Activated B cell treated with CpG ODN at 0.5 μM for 24 hours (primary cell): ENCODE results near the gene PKHD1. TPM values are rescaled to one million over a fixed set of nuclear protein-coding genes. Genes with fewer than 3 reads are reported as not detected.

Source experiments
- ATAC-seq: fragments of 200-7000 bp; cut with Tn5 transposase; one replicate; pipeline ENCODE4 v1.10.0; 2021; ENCODE audit warnings: low read depth, mild to moderate bottlenecking, moderate library complexity
- CTCF ChIA-PET: fragments of 350-600 bp; sonication (Branson Sonifier 250); formaldehyde crosslinking; loops from one replicate; lab custom pipeline; 2021; ENCODE audit warnings: antibody characterized with exemption; lab: Charles Lee
- POLR2A ChIA-PET: fragments of 350-600 bp; sonication (Branson Sonifier 250); formaldehyde crosslinking; loops from one replicate; lab custom pipeline; 2021; ENCODE audit warnings: antibody characterized with exemption; lab: Charles Lee
- DNase-seq: peaks from one replicate; pipeline ENCODE4 v3.0.0; 2022
- H3K27ac Mint-ChIP-seq: one replicate; pipeline ENCODE4 v1.8.0; 2020; ENCODE audit warnings: mixed read lengths
- H3K27me3 Mint-ChIP-seq: one replicate; pipeline ENCODE4 v1.8.0; 2021; ENCODE audit warnings: mixed read lengths
- H3K36me3 Mint-ChIP-seq: one replicate; pipeline ENCODE4 v1.8.0; 2021; ENCODE audit warnings: low read depth, mixed read lengths
- H3K4me1 Mint-ChIP-seq: one replicate; pipeline ENCODE4 v1.8.0; 2021; ENCODE audit warnings: mixed read lengths
- H3K4me3 Mint-ChIP-seq: one replicate; pipeline ENCODE4 v1.8.0; 2020; ENCODE audit warnings: mild to moderate bottlenecking, mixed read lengths
- H3K9me3 Mint-ChIP-seq: one replicate; pipeline ENCODE4 v1.8.0; 2020; ENCODE audit warnings: mixed read lengths
- CTCF ChIP-seq: fragments of 200-600 bp; IDR thresholded peaks from one replicate; pipeline ENCODE4 v1.8.0; 2022; ENCODE audit warnings: antibody characterized with exemption, mild to moderate bottlenecking
- intact Hi-C: fragments of 100-400 bp; cut with micrococcal nuclease; formaldehyde crosslinking; loops from one replicate; pipeline ENCODE4 v1.15.1; 2024
- total RNA-seq: library from RNA; stranded (reverse); gene quantifications from 2 replicates; pipeline ENCODE4 v1.2.3, GENCODE V29; 2022

The PKHD1 gene
- total RNA-seq, 1 donor from 2014 or later = not detected

- Mint-ChIP-seq H3K4me1 (no peaks in the 10 kb centered on the region), H3K9me3 (peaks cover 2% of the 10 kb centered on the region), H3K27ac (no peak overlapping the region), H3K27me3 (no peaks in the 10 kb centered on the region), H3K36me3 (no peaks in the 10 kb centered on the region), H3K4me3 (no peak overlapping the region)
- DNase-seq = no peak
- POLR2A ChIA-PET = no interaction called here
- ATAC-seq = no peak
- intact Hi-C loops = no loop called here
- CTCF ChIA-PET = no interaction called here
- TF ChIP-seq CTCF = no peak
Observed at GRCh38 chr6:51812231-51812630, 275.2 kb downstream of the PKHD1 start.

- ChIA-PET POLR2A (no interaction called here), CTCF (no interaction called here)
- Mint-ChIP-seq H3K9me3 (peaks cover 9% of the 10 kb centered on the region), H3K36me3 (no peaks in the 10 kb centered on the region), H3K4me1 (no peaks in the 10 kb centered on the region), H3K27ac (no peak overlapping the region), H3K27me3 (no peaks in the 10 kb centered on the region), H3K4me3 (no peak overlapping the region)
- TF ChIP-seq CTCF = no peak
- DNase-seq = no peak
- intact Hi-C loops = no loop called here
- ATAC-seq = no peak
Observed at GRCh38 chr6:51805517-51805916, 281.9 kb downstream of the PKHD1 start.

GRCh38 chr6:51800603-51801002 is 286.8 kb downstream of the PKHD1 start:
- Mint-ChIP-seq H3K27me3 (no peaks in the 10 kb centered on the region), H3K36me3 (no peaks in the 10 kb centered on the region), H3K9me3 (peaks cover 24% of the 10 kb centered on the region), H3K4me1 (no peaks in the 10 kb centered on the region), H3K4me3 (no peak overlapping the region), H3K27ac (no peak overlapping the region)
- no peak for ATAC-seq
- no peak for TF ChIP-seq CTCF
- POLR2A ChIA-PET = no interaction called here
- no peak for DNase-seq
- intact Hi-C loops = no loop called here
- CTCF ChIA-PET = no interaction called here

- Mint-ChIP-seq H3K36me3 (no peaks in the 10 kb centered on the region), H3K27ac (no peak overlapping the region), H3K4me3 (no peak overlapping the region), H3K9me3 (peaks cover 21% of the 10 kb centered on the region), H3K27me3 (no peaks in the 10 kb centered on the region), H3K4me1 (no peaks in the 10 kb centered on the region)
- ChIA-PET POLR2A (no interaction called here), CTCF (no interaction called here)
- intact Hi-C loops = no loop called here
- DNase-seq (no peak), ATAC-seq (no peak)
- no peak for TF ChIP-seq CTCF
Observed at GRCh38 chr6:51793393-51793792, 294.0 kb downstream of the PKHD1 start.

- CTCF ChIA-PET = no interaction called here
- no peaks in the 10 kb centered on the region for H3K36me3 Mint-ChIP-seq
- DNase-seq (no peak), ATAC-seq (no peak)
- H3K4me1 Mint-ChIP-seq = no peaks in the 10 kb centered on the region
- POLR2A ChIA-PET = no interaction called here
- no peak overlapping the region for H3K4me3 Mint-ChIP-seq
- H3K9me3 Mint-ChIP-seq = peaks cover 17% of the 10 kb centered on the region
- no peaks in the 10 kb centered on the region for H3K27me3 Mint-ChIP-seq
- no peak for TF ChIP-seq CTCF
- H3K27ac Mint-ChIP-seq = no peak overlapping the region
- intact Hi-C loops = no loop called here
Observed at GRCh38 chr6:51792273-51793030, 295.0 kb downstream of the PKHD1 start.
